Psoas muscle (tissue), 8 donors: ENCODE measurements around the gene OAF. TPM values are rescaled to one million over a fixed set of nuclear protein-coding genes. Genes with fewer than 3 reads are reported as not detected.

Source experiments
- ATAC-seq, 4 donors: fragments of 200-7000 bp; cut with Tn5 transposase; one replicate each; pipeline ENCODE4 v1.9.1; 2020; ENCODE audit warnings: moderate library complexity in 3 of 4, mild to moderate bottlenecking in 2 of 4
- DNase-seq, 2 donors: peaks; one replicate each; pipeline ENCODE4 v3.0.0-alpha.2; 2020
- H3K27ac ChIP-seq: fragments of 200-600 bp; one replicate; pipeline ENCODE4 v1.8.0; 2022
- H3K27me3 ChIP-seq, 3 donors: fragments of 200-600 bp in 1 of 3; one replicate each; pipeline versions ENCODE4 v1.6.1 to v1.8.0; 2013 to 2022; ENCODE audit warnings: low read length in 2 of 3, mild to moderate bottlenecking in 2 of 3, moderate library complexity in 1 of 3; ENCODE audit not compliant: insufficient read depth in 3 of 3
- H3K36me3 ChIP-seq, 2 donors: fragments of 200-600 bp in 1 of 2; one replicate each; pipeline versions ENCODE4 v1.6.1 to v1.8.0; 2013 to 2022; ENCODE audit warnings: low read depth in 1 of 2, mild to moderate bottlenecking in 1 of 2, moderate library complexity in 1 of 2; ENCODE audit not compliant: insufficient read depth in 1 of 2
- H3K4me1 ChIP-seq: fragments of 200-600 bp; one replicate; pipeline ENCODE4 v1.8.0; 2022
- H3K4me3 ChIP-seq: fragments of 200-600 bp; one replicate; pipeline ENCODE4 v1.8.0; 2022; ENCODE audit warnings: mild to moderate bottlenecking
- H3K9me3 ChIP-seq: fragments of 200-600 bp; one replicate; pipeline ENCODE4 v1.8.0; 2022
- WGBS, 3 donors: extraction: QIAGEN DNeasy Blood & Tissue Kit; methylation state at CpG; one replicate each; pipeline versions ENCODE4 v1.1.6 to v1.1.7; 2013; 5-methylcytosine and 5-hydroxymethylcytosine counted together
- intact Hi-C, 2 donors: fragments of 100-400 bp; cut with DNase I; formaldehyde crosslinking; loops; one replicate each; pipeline versions ENCODE4 v1.11.0 to v1.14.2; 2022
- polyA plus RNA-seq, 3 donors: library from polyadenylated mRNA; stranded (reverse); fragments of 200-250 nt; gene quantifications; one replicate each; pipeline ENCODE4 v1.2.3, GENCODE V29; 2013
- total RNA-seq, 4 donors: library from RNA; stranded (reverse); fragmentation: NEBNext Ultra II Directional in 2 of 4; extraction: Animal tissue kit (Norgen Biotek cat#: 25700) in 2 of 4; gene quantifications; one replicate each; pipeline versions ENCODE4 v1.2.1 to v1.2.4, GENCODE V29; 2021 to 2023
- TF ChIP-seq, protein P1 (sequence below): fragments of 200-600 bp; IDR thresholded peaks from one replicate; pipeline ENCODE4 v1.8.0; 2022; ENCODE audit warnings: antibody characterized with exemption
- donor health status: healthy with polysubstance abuse.
- donor health status: DM: no; HTN: no; CAD: no; lungs with moderate emphysema.
- donor health status: Bipolar disorder and iron deficiency.
- donor health status: healthy.
- donor health status: DM: yes; HTN: yes; CAD: no.
- donor health status: DM: no; HTN: no; CAD: no.
- donor health status: DM: no; HTN: no; CAD: no.
- donor health status: DM: yes; HTN: yes; CAD: no.

Gene OAF
- total and polyA plus RNA-seq, 7 donors = 3.2 to 15.3 (median 8.1) TPM

DNA sequence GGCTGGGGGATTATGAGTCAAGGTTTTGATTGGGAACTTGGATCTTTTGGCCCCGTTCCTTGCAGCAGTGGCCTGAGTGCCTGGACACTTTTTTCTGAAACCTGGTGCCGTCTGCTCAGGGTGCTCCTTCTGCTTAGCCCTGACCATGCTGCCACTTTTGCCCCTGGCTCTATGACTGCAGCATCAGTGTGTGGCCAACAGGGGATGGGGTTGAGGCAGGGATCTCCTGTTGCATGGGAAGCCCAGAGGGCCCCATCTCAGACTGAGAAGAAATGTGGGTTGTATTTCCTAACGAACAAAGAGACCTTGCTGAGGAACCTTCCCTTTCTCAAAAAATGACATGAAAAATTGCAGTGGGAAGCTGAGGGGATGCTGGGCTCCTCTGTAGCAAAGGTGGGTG lies 47.8 kb downstream of the OAF start:
- no peak overlapping the region for H3K27ac ChIP-seq
- whole genome bisulfite sequencing, 3 donors = 77 to 85% (median 79%) methylated on average over 3 of the region's 3 CpGs
- H3K4me3 ChIP-seq = no peak overlapping the region
- no peak for DNase-seq
- H3K9me3 ChIP-seq = no peaks in the 10 kb centered on the region
- ATAC-seq = no peak
- TF ChIP-seq, protein P1, sequence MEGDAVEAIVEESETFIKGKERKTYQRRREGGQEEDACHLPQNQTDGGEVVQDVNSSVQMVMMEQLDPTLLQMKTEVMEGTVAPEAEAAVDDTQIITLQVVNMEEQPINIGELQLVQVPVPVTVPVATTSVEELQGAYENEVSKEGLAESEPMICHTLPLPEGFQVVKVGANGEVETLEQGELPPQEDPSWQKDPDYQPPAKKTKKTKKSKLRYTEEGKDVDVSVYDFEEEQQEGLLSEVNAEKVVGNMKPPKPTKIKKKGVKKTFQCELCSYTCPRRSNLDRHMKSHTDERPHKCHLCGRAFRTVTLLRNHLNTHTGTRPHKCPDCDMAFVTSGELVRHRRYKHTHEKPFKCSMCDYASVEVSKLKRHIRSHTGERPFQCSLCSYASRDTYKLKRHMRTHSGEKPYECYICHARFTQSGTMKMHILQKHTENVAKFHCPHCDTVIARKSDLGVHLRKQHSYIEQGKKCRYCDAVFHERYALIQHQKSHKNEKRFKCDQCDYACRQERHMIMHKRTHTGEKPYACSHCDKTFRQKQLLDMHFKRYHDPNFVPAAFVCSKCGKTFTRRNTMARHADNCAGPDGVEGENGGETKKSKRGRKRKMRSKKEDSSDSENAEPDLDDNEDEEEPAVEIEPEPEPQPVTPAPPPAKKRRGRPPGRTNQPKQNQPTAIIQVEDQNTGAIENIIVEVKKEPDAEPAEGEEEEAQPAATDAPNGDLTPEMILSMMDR = no peak
- intact Hi-C loops = no loop called here
- H3K36me3 ChIP-seq = no peaks in the 10 kb centered on the region
- H3K4me1 ChIP-seq = no peaks in the 10 kb centered on the region
- peaks cover 4 to 49% (median 9%) of the 10 kb centered on the region in 3 donors for H3K27me3 ChIP-seq

DNA sequence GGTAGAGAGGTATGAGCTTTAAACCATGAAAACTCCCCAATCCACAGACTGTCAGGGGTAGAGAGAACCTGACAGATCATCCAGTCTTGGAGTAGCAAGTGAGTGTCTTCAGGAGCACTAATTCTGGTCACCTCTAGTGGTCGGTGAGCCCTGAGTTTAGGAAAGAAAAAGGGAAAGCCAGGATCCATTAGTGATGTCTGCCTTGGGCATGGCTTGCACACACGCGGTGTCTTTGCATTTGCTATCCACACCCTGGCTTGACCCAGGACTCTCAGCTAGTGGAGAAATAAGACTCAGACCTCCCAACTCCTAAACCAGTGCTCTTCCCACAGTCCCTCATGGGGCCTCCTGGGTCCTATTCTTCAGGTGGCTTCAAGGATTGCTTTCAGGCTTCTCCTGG lies 48.4 kb downstream of the OAF start:
- H3K4me3 ChIP-seq = no peak overlapping the region
- TF ChIP-seq, protein P1 = no peak
- no peaks in the 10 kb centered on the region for H3K9me3 ChIP-seq
- no peaks in the 10 kb centered on the region for H3K4me1 ChIP-seq
- no peak for ATAC-seq
- H3K36me3 ChIP-seq = no peaks in the 10 kb centered on the region
- peaks cover 4 to 45% (median 9%) of the 10 kb centered on the region in 3 donors for H3K27me3 ChIP-seq
- H3K27ac ChIP-seq = no peak overlapping the region
- 87 to 91% (median 88%) methylated on average over 3 of the region's 3 CpGs for WGBS, 3 donors
- intact Hi-C loops = no loop called here
- DNase-seq = no peak

DNA sequence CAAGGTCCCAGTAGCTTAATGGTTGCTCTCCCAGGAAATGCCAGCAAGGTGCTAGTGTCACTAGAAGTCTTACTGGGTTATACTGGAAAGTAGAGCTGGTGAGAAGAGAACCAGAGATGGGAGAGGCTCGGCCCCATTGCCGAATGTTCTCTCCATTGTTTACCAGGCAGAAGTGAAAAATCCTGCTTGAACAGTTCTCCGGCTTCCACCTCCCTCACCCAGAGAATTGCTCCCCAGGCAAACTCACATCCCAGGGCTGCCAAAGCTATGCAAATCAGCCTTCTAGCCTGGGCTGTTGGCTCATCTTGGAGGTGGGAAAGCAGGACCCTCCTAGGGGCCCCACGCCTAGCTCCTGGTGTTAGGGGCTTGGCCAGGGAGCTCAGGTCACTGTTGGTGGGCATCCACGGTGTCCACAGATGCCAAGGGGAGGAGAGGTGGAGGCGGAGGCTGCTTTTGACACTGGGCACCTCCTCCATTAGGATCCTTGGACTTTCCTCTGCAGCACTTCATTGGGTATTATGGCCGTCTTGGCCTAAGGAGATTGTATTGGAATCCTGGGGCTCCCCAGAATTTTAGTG lies 49.2 kb downstream of the OAF start:
- WGBS, 3 donors = 79 to 85% (median 81%) methylated on average over 7 of the region's 7 CpGs
- Histone ChIP-seq H3K4me1 (no peaks in the 10 kb centered on the region), H3K9me3 (no peaks in the 10 kb centered on the region), H3K4me3 (no peak overlapping the region), H3K36me3 (no peaks in the 10 kb centered on the region), H3K27me3 (peaks cover 4 to 42% (median 5%) of the 10 kb centered on the region in 3 donors), H3K27ac (no peak overlapping the region)
- ATAC-seq (no peak), DNase-seq (no peak)
- intact Hi-C loops = no loop called here
- TF ChIP-seq, protein P1 = no peak

DNA sequence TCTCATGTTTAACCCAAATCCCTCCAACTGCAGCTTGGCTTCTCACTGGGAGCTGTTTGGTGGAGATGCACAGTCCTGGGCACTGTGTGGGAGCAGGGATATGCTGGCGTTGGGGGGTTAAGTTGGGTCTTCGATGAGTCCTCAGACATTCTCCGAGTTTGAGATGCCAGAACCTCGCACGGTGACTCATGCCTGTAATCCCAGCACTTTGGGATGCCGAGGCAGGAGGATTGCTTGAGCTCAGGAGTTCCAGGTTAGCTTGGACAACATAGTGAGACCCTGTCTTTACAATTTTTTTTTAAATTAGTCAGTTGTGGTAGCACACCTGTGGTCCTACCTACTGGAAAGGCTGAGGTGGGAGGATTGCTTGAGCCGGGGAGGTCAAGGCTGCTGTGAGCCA lies 49.8 kb downstream of the OAF start:
- ATAC-seq (no peak), DNase-seq (no peak)
- intact Hi-C loops = no loop called here
- WGBS, 3 donors = 80 to 85% (median 82%) methylated on average over 7 of the region's 7 CpGs
- Histone ChIP-seq H3K36me3 (no peaks in the 10 kb centered on the region), H3K9me3 (no peaks in the 10 kb centered on the region), H3K4me1 (no peaks in the 10 kb centered on the region), H3K27me3 (peaks cover 4 to 42% (median 5%) of the 10 kb centered on the region in 3 donors), H3K4me3 (no peak overlapping the region), H3K27ac (no peak overlapping the region)
- TF ChIP-seq, protein P1 = no peak

DNA sequence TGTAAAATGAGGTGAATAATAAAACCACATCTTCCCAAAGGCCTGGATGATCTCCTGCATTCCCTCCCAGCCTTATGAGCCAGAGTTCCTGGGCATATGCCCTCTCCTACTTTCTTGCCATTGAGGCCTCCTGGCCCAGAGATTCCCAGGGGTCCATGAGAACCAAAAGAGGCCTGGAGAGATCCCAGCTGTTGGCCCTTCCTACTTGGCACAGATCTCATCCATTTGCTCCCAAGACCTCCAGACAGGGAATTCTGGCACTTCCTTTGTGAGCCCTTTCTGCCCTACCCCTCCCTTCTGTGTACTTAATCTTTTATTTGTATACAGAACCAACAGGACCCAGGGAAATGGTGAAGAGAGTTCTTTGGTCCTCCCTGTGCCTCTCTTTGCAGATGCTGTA lies 50.5 kb downstream of the OAF start:
- ATAC-seq (no peak), DNase-seq (no peak)
- no peak overlapping the region for H3K27ac ChIP-seq
- peaks cover 4 to 39% (median 7%) of the 10 kb centered on the region in 3 donors for H3K27me3 ChIP-seq
- H3K4me1 ChIP-seq = no peaks in the 10 kb centered on the region
- intact Hi-C loops = no loop called here
- no peak overlapping the region for H3K4me3 ChIP-seq
- TF ChIP-seq, protein P1 = no peak
- H3K9me3 ChIP-seq = no peaks in the 10 kb centered on the region
- no peaks in the 10 kb centered on the region for H3K36me3 ChIP-seq
